ENCODE measurements around the gene CCNL2. TPM values are rescaled to one million over a fixed set of nuclear protein-coding genes. Genes with fewer than 3 reads are reported as not detected.

The CCNL2 gene
- total and polyA plus RNA-seq, 2 of the 13 experiments (the other 11 are each of a cell fraction or from before 2014, with no cell fraction given) = 105 to 340 TPM

GRCh38 chr1:1357871-1358432, 41.2 kb downstream of the CCNL2 start:
- Histone ChIP-seq H2AFZ (ENCODE audit: low read length) (no peak overlapping the region), H3K36me3 (replicated peaks in 1 of 2; ENCODE audit: control insufficient read depth in 1 of 2, insufficient read depth in 2 of 2, low read length in 2 of 2) (no peaks in the 10 kb centered on the region), H3K27ac (ENCODE audit: extremely low read length, insufficient read depth, low read length) (peak overlapping the region; percentile 88), H3K9ac (ENCODE audit: insufficient read depth, low read depth, low read length) (peak overlapping the region; percentile 80), H3K4me2 (ENCODE audit: low read depth, low read length) (peak overlapping the region; percentile 92), H3K9me3 (ENCODE audit: low read length) (no peaks in the 10 kb centered on the region), H3K4me3 (replicated peaks in 1 of 3; ENCODE audit: insufficient read depth in 1 of 3, low read depth in 2 of 3, low read length in 3 of 3) (peak overlapping the region; percentile 69 to 74 (median 71)), H3K27me3 (ENCODE audit: control insufficient read depth in 1 of 2, insufficient read depth in 2 of 2, low read length in 2 of 2) (no peaks in the 10 kb centered on the region), H3K79me2 (ENCODE audit: insufficient read depth, low read length) (peaks cover 4% of the 10 kb centered on the region), H4K20me1 (ENCODE audit: insufficient read depth, low read length) (no peaks in the 10 kb centered on the region), H3K4me1 (ENCODE audit: insufficient read depth, low read length) (peaks cover 57% of the 10 kb centered on the region)
- intact Hi-C loops (cut with micrococcal nuclease; ENCODE audit: unreplicated experiment) (no loop called here), in situ Hi-C loops (cut with HindIII; ENCODE audit: extremely low pct_ligation_motif_present, low pct_unique_long_range_greater_than_20kb) (no loop called here)
- DNase-seq (ENCODE audit: low spot score) = no peak
- POLR2A ChIA-PET = interaction anchor here (0.6 to 4.0 kb wide), 6 partner anchors 10 to 49 kb away, joined by 3 to 38 read pairs (median 10); partner anchors contain the start of genes AURKAIP1, CCNL2, DVL1 and MRPL20
- peak; percentile 6 for ATAC-seq
- CTCF ChIA-PET (ENCODE audit: low intra/inter-chr PET ratio, low total read pairs) = no interaction called here
- WGBS (ENCODE audit: low lambda C conversion rate) = 27% methylated on average over 3 of the region's 18 CpGs
- no peak for FAIRE-seq
- TSS peak; percentile 79 for BruUV-seq (replicated peaks)
- TF ChIP-seq NRL (CRISPR knock-in tag; IDR thresholded peaks at IDR 0.05; ENCODE audit: borderline replicate concordance) (0 out of 2 replicates have a peak, but pooled peaks have one; percentile 36), SYNCRIP (IDR thresholded peaks at IDR 0.05; ENCODE audit: insufficient read depth, low read depth, low read length) (no peak), MTA1 (CRISPR knock-in tag; IDR thresholded peaks at IDR 0.05; ENCODE audit: borderline replicate concordance) (no peak), MAFK (conservative IDR thresholded peaks at IDR 0.05 in 1 of 2, IDR thresholded peaks at IDR 0.05 in 1 of 2; ENCODE audit: low read length in 2 of 2) (peak; percentile 39 to 59; a peak in 3 of 4 replicates), SMAD3 (CRISPR knock-in tag; IDR thresholded peaks at IDR 0.05) (no peak), ZNF839 (CRISPR knock-in tag; IDR thresholded peaks at IDR 0.05; ENCODE audit: borderline replicate concordance) (no peak), JUN (CRISPR knock-in tag; IDR thresholded peaks at IDR 0.05) (0 out of 2 replicates have a peak, but pooled peaks have one; percentile 3), ZNF101 (CRISPR knock-in tag; IDR thresholded peaks at IDR 0.05; ENCODE audit: borderline replicate concordance, low read depth) (no peak), EZH2 (conservative IDR thresholded peaks at IDR 0.05; ENCODE audit: low read depth, low read length) (no peak), SETDB1 (CRISPR knock-in tag; IDR thresholded peaks at IDR 0.05; ENCODE audit: borderline replicate concordance) (no peak), HDAC2 (CRISPR knock-in tag; IDR thresholded peaks at IDR 0.05) (no peak), EED (CRISPR knock-in tag; IDR thresholded peaks at IDR 0.05) (0 out of 2 replicates have a peak, but pooled peaks have one; percentile 26), ZNF331 (CRISPR knock-in tag; IDR thresholded peaks at IDR 0.05) (no peak), AGO1 (IDR thresholded peaks at IDR 0.05; ENCODE audit: low read depth, low read length, poor library complexity, severe bottlenecking) (peak; percentile 82), ZNF644 (CRISPR knock-in tag; IDR thresholded peaks at IDR 0.05; ENCODE audit: low read depth) (no peak), ATF1 (CRISPR knock-in tag; IDR thresholded peaks at IDR 0.05) (no peak), NFKB2 (CRISPR knock-in tag; IDR thresholded peaks at IDR 0.05; ENCODE audit: borderline replicate concordance) (peak; percentile 37; the same call in 1 of the 2 replicates), YEATS4 (CRISPR knock-in tag; IDR thresholded peaks at IDR 0.05; ENCODE audit: borderline replicate concordance) (0 out of 2 replicates have a peak, but pooled peaks have one; percentile 13), ZNF30 (CRISPR knock-in tag; IDR thresholded peaks at IDR 0.05) (no peak), ZBTB21 (CRISPR knock-in tag; IDR thresholded peaks at IDR 0.05) (0 out of 2 replicates have a peak, but pooled peaks have one; percentile 36)
- TF ChIP-seq, protein P1, sequence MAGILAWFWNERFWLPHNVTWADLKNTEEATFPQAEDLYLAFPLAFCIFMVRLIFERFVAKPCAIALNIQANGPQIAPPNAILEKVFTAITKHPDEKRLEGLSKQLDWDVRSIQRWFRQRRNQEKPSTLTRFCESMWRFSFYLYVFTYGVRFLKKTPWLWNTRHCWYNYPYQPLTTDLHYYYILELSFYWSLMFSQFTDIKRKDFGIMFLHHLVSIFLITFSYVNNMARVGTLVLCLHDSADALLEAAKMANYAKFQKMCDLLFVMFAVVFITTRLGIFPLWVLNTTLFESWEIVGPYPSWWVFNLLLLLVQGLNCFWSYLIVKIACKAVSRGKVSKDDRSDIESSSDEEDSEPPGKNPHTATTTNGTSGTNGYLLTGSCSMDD (CRISPR knock-in tag; IDR thresholded peaks at IDR 0.05) = no peak
- TF ChIP-seq, protein P2, sequence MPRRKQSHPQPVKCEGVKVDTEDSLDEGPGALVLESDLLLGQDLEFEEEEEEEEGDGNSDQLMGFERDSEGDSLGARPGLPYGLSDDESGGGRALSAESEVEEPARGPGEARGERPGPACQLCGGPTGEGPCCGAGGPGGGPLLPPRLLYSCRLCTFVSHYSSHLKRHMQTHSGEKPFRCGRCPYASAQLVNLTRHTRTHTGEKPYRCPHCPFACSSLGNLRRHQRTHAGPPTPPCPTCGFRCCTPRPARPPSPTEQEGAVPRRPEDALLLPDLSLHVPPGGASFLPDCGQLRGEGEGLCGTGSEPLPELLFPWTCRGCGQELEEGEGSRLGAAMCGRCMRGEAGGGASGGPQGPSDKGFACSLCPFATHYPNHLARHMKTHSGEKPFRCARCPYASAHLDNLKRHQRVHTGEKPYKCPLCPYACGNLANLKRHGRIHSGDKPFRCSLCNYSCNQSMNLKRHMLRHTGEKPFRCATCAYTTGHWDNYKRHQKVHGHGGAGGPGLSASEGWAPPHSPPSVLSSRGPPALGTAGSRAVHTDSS (CRISPR knock-in tag; conservative IDR thresholded peaks at IDR 0.05) = no peak
- TF ChIP-seq, protein P3, sequence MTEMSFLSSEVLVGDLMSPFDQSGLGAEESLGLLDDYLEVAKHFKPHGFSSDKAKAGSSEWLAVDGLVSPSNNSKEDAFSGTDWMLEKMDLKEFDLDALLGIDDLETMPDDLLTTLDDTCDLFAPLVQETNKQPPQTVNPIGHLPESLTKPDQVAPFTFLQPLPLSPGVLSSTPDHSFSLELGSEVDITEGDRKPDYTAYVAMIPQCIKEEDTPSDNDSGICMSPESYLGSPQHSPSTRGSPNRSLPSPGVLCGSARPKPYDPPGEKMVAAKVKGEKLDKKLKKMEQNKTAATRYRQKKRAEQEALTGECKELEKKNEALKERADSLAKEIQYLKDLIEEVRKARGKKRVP (CRISPR knock-in tag; IDR thresholded peaks at IDR 0.05) = no peak
